HFFc6 (cell line): ENCODE data around the gene DAGLB. TPM values are rescaled to one million over a fixed set of nuclear protein-coding genes. Genes with fewer than 3 reads are reported as not detected.

Experiments used
- DNase-seq: peaks from one replicate; pipeline ENCODE4 v3.0.0-alpha.2; 2018
- H3K27ac Mint-ChIP-seq: 2 replicates; pipeline ENCODE4 v1.8.0; 2020; ENCODE audit warnings: mild to moderate bottlenecking, mixed read lengths
- H3K27me3 Mint-ChIP-seq: 2 replicates; pipeline ENCODE4 v1.8.0; 2021; ENCODE audit warnings: mild to moderate bottlenecking, moderate library complexity, mixed read lengths; ENCODE audit not compliant: insufficient read depth
- H3K36me3 Mint-ChIP-seq: 2 replicates; pipeline ENCODE4 v1.8.0; 2021; ENCODE audit warnings: low read depth, mixed read lengths
- H3K4me1 Mint-ChIP-seq: 2 replicates; pipeline ENCODE4 v1.8.0; 2020; ENCODE audit warnings: low read depth, mixed read lengths
- H3K4me3 Mint-ChIP-seq: 2 replicates; pipeline ENCODE4 v1.8.0; 2020; ENCODE audit warnings: mild to moderate bottlenecking, moderate library complexity, mixed read lengths
- H3K9me3 Mint-ChIP-seq: 2 replicates; pipeline ENCODE4 v1.8.0; 2020; ENCODE audit warnings: mild to moderate bottlenecking, mixed read lengths
- long read RNA-seq: library from polyadenylated mRNA; unstranded; transcript quantifications from one replicate; pipeline ENCODE4 v2.0.0, GENCODE V29; 2019
- total RNA-seq, 6 experiments: library from RNA; stranded (reverse); fragmentation: NEBNext Ultra II Directional; extraction: Animal tissue kit (Norgen Biotek cat#: 25700); gene quantifications; 2 replicates in 1 of 6; 3 replicates in 5 of 6; pipeline ENCODE4 v1.2.3, GENCODE V29; 2021
- TF ChIP-seq, protein P1 (sequence below): fragments of 200-600 bp; sonication (generic); IDR thresholded peaks from 2 replicates; pipeline ENCODE4 v1.5.0; 2021; ENCODE audit warnings: antibody characterized with exemption, mild to moderate bottlenecking

Gene DAGLB
- 10 to 100 TPM; 29.2 to 39.5 (median 33.2) TPM for total RNA-seq
- long read RNA-seq, transcript DAGLB-201 (15 exons, 2,897 nt): major isoform, 19 of 34 reads
- long read RNA-seq, partial matches to known transcripts: 4 of 34 reads
- long read RNA-seq, other reads (novel, unspliced or antisense): 9 of 34 reads

GRCh38 chr7:6447581-6448199 is at the start of gene DAGLB:
Gene DAGLB, minus strand, starts transcription at chr7:6447954. Its CDS starts 112 bp downstream, at chr7:6447842.
- Mint-ChIP-seq H3K27me3 (peaks cover 11% of the 10 kb centered on the region), H3K4me3 (peak within 1 kb of the TSS; percentile 92), H3K27ac (peak within 1 kb of the TSS; percentile 97), H3K9me3 (no peaks in the 10 kb centered on the region; the same call in 1 of the 2 replicates), H3K4me1 (peaks cover 44% of the 10 kb centered on the region), H3K36me3 (peaks cover 36% of the 10 kb centered on the region)
- peak; percentile 87 for DNase-seq
- TF ChIP-seq, protein P1, sequence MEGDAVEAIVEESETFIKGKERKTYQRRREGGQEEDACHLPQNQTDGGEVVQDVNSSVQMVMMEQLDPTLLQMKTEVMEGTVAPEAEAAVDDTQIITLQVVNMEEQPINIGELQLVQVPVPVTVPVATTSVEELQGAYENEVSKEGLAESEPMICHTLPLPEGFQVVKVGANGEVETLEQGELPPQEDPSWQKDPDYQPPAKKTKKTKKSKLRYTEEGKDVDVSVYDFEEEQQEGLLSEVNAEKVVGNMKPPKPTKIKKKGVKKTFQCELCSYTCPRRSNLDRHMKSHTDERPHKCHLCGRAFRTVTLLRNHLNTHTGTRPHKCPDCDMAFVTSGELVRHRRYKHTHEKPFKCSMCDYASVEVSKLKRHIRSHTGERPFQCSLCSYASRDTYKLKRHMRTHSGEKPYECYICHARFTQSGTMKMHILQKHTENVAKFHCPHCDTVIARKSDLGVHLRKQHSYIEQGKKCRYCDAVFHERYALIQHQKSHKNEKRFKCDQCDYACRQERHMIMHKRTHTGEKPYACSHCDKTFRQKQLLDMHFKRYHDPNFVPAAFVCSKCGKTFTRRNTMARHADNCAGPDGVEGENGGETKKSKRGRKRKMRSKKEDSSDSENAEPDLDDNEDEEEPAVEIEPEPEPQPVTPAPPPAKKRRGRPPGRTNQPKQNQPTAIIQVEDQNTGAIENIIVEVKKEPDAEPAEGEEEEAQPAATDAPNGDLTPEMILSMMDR: no peak; the same call in 1 of the 2 replicates

GRCh38 chr7:6497637-6497905 is 49.8 kb upstream of the DAGLB start:
- TF ChIP-seq, protein P1: no peak
- no peak overlapping the region for H3K4me3 Mint-ChIP-seq
- DNase-seq: no peak
- H3K4me1 Mint-ChIP-seq: peaks cover 7% of the 10 kb centered on the region
- peaks cover 2% of the 10 kb centered on the region for H3K27me3 Mint-ChIP-seq
- peaks cover 3% of the 10 kb centered on the region; the same call in 1 of the 2 replicates for H3K9me3 Mint-ChIP-seq
- H3K36me3 Mint-ChIP-seq: no peaks in the 10 kb centered on the region
- H3K27ac Mint-ChIP-seq: no peak overlapping the region

DNA sequence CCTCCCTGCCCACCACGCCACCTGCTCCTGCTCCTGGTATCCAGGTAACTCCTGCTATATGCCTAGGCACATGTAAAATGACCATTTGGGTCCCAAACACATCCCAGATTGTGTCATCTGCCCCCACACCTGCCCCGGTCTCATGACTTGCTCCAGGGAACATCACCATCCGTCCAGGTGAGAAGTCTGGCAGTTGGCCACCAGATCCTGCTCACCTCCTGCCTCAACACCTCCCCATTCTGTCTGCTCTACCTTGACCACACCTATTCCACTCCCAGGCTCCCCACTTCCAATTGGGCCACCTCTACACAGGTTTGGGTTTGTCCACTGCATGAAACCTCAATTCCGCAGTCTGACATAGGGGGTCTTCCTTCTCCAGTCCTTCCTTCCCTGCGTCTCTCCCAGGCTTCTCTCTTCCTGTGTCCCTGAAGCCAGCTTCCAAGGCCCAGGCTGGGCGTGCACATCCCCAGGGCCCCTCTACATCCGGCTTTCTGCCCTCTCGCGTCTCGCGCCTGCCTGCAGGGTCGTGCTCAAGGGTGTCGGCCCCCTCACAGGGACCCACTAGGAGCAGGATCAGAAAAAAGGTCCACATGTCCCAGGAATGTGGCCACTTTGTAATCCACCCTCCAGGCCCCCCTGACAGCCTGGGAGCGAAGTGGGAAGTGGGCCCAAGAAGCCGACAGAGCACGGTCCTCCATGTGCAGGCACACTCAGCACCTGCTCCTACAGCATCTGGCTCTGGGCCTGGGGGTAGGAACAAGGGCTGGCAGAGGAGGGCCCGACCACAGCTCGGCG is 49.3 kb upstream of the DAGLB start:
- no peak for DNase-seq
- H3K36me3 Mint-ChIP-seq: no peaks in the 10 kb centered on the region
- H3K27ac Mint-ChIP-seq: no peak overlapping the region
- TF ChIP-seq, protein P1: no peak
- H3K4me3 Mint-ChIP-seq: no peak overlapping the region
- H3K27me3 Mint-ChIP-seq: peaks cover 6% of the 10 kb centered on the region
- peaks cover 7% of the 10 kb centered on the region for H3K4me1 Mint-ChIP-seq
- peaks cover 3% of the 10 kb centered on the region; the same call in 1 of the 2 replicates for H3K9me3 Mint-ChIP-seq

DNA sequence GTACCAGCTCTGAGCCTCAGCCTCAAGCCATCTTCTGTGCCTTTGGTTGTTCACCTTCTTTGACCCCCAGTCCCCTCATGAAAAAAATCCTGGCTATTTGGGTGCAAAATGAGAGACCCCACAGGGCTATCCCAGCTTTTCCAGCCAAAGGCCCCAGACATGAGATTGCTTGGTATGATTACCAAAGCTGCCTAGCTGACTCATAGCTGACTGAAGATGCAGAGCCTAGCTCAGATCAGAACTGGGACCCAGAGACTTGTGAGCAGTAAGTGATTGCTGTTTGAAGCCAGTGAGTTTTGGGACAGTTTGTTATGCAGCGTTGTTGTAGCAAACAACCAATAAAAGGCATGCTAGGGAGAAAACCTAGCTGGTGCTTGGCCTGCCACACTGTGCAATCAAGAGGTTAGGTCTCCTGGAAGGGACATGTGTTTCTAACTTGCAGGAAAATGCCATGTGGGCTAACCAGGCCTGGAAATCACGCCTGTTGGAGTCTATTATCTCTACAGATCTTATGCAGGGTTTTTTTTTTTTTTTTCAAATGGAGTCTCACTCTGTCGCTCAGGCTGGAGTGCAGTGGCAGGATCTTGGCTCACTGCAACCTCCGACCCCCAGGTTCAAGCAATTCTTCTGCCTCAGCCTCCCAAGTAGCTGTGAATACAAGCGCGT is 48.0 kb upstream of the DAGLB start:
- peaks cover 3% of the 10 kb centered on the region; the same call in 1 of the 2 replicates for H3K9me3 Mint-ChIP-seq
- no peaks in the 10 kb centered on the region for H3K36me3 Mint-ChIP-seq
- peak; percentile 33 for DNase-seq
- H3K4me3 Mint-ChIP-seq: no peak overlapping the region
- H3K27me3 Mint-ChIP-seq: peaks cover 15% of the 10 kb centered on the region
- no peak overlapping the region for H3K27ac Mint-ChIP-seq
- TF ChIP-seq, protein P1: no peak
- H3K4me1 Mint-ChIP-seq: peaks cover 7% of the 10 kb centered on the region

GRCh38 chr7:6494365-6494764 is 46.6 kb upstream of the DAGLB start:
- Mint-ChIP-seq H3K27ac (no peak overlapping the region), H3K36me3 (no peaks in the 10 kb centered on the region; the same call in 1 of the 2 replicates)
- DNase-seq: no peak

More at GRCh38 chr7:6494365-6494764, 46.6 kb upstream of the DAGLB start:
- TF ChIP-seq, protein P1: no peak
- Mint-ChIP-seq H3K27me3 (peaks cover 18% of the 10 kb centered on the region), H3K4me3 (no peak overlapping the region), H3K9me3 (peaks cover 9% of the 10 kb centered on the region), H3K4me1 (peaks cover 7% of the 10 kb centered on the region)
